Measurements from ENCODE around the gene ATG4A. TPM values are rescaled to one million over a fixed set of nuclear protein-coding genes. Genes with fewer than 3 reads are reported as not detected.

ATG4A gene
- total RNA-seq, 1 experiment from 2014 or later, result 6.4 TPM

DNA sequence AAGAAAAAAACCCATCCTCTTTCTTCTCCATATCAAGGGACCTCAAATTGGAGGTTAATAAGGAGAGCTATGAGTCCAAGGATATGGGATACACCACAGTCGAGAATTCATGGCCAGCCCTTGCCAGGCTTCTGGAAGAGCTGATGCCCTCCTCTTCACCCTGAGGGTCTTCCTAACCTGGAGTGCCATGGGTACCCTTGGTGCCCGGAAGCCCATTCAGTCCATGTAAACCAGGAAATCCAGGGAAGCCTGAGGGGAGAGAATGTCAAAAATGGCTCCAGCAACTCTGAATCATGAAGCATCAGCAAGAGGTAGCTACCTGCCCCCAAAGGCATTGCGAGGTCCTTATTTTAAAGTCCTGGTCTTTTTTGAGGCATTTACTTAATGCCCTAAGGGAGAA is 78.2 kb downstream of the ATG4A start:
- no peak overlapping the region for H3K18ac ChIP-seq (ENCODE audit: insufficient read length, low read depth, low read length)

More for the DNA sequence above, 78.2 kb downstream of the ATG4A start:
- no peaks in the 10 kb centered on the region for H3K27me3 ChIP-seq (ENCODE audit: insufficient read depth, low read length)
- H2AK5ac ChIP-seq (ENCODE audit: insufficient read length, low read length), result no peak overlapping the region
- no peak overlapping the region for H2BK5ac ChIP-seq (ENCODE audit: insufficient read length, low read length)
- no peak overlapping the region for H2BK20ac ChIP-seq (ENCODE audit: low read depth, low read length, poor library complexity, severe bottlenecking)
- no peak overlapping the region for H4K91ac ChIP-seq (ENCODE audit: insufficient read length, low read depth, low read length)
- H3K36me3 Mint-ChIP-seq (ENCODE audit: insufficient read depth in 1 of 3, low read depth in 3 of 3), result peaks cover 14 to 23% (median 23%) of the 10 kb centered on the region in 3 experiments
- H3K4me2 ChIP-seq (ENCODE audit: insufficient read depth, insufficient read length, low read length), result no peak overlapping the region
- no peaks in the 10 kb centered on the region for H3K23me2 ChIP-seq (ENCODE audit: insufficient read length, low read depth, low read length, poor library complexity, severe bottlenecking)
- H3K4me3 Mint-ChIP-seq, result no peak overlapping the region
- H4K8ac ChIP-seq (replicated peaks; ENCODE audit: insufficient read length, low read depth, low read length), result no peak overlapping the region
- no peak overlapping the region for H3K56ac ChIP-seq (ENCODE audit: insufficient read length, low read depth, low read length)
- no peaks in the 10 kb centered on the region for H4K20me1 ChIP-seq (ENCODE audit: control insufficient read depth, insufficient read depth, insufficient read length)
- peaks cover 3% of the 10 kb centered on the region for H3K27me3 Mint-ChIP-seq (ENCODE audit: low read depth)
- H3K79me2 ChIP-seq (ENCODE audit: insufficient read depth, low read length), result no peaks in the 10 kb centered on the region
- H3K27ac Mint-ChIP-seq, result no peak overlapping the region
- no peak overlapping the region for H3T11ph ChIP-seq (ENCODE audit: low read length)
- H2AFZ ChIP-seq (ENCODE audit: low read length), result no peak overlapping the region
- H2BK15ac ChIP-seq (ENCODE audit: low read depth, low read length), result no peak overlapping the region
- H2BK12ac ChIP-seq (ENCODE audit: insufficient read length, low read depth, low read length), result no peak overlapping the region
- no peak overlapping the region for H3K4ac ChIP-seq (ENCODE audit: low read depth, low read length)
- TF ChIP-seq CTCF (conservative IDR thresholded peaks at IDR 0.05), result no peak
- no peak overlapping the region for H3K27ac ChIP-seq (ENCODE audit: insufficient read length, low read depth, low read length)
- H2BK120ac ChIP-seq (ENCODE audit: low read depth, low read length, poor library complexity, severe bottlenecking), result no peak overlapping the region
- no CpG with 5 or more reads among the region's 3 CpGs for WGBS (ENCODE audit: extremely low coverage, insufficient read length, low lambda C conversion rate)
- no peaks in the 10 kb centered on the region for H3K9me3 Mint-ChIP-seq
- H3K79me1 ChIP-seq (ENCODE audit: insufficient read depth, low read depth, low read length, poor library complexity, severe bottlenecking), result no peaks in the 10 kb centered on the region
- DNase-seq, result no peak
- H4K5ac ChIP-seq (ENCODE audit: insufficient read length, low read depth, low read length), result no peak overlapping the region
- no peak overlapping the region for H3K23ac ChIP-seq (ENCODE audit: insufficient read length, low read depth, low read length)
- H3K9ac ChIP-seq (ENCODE audit: extremely low read depth, insufficient read length, low read length), result no peak overlapping the region
- peaks cover 6 to 13% of the 10 kb centered on the region in 2 experiments for H3K4me1 Mint-ChIP-seq
- H3K9me3 ChIP-seq (ENCODE audit: control insufficient read depth, low read depth, low read length), result no peaks in the 10 kb centered on the region
- no peaks in the 10 kb centered on the region for H3K4me1 ChIP-seq (ENCODE audit: insufficient read depth, low read length)
- H3K14ac ChIP-seq (ENCODE audit: insufficient read depth, low read length), result no peak overlapping the region

Measured in H9 (cell line).